ENCODE data around the gene MYCBPAP. TPM values are rescaled to one million over a fixed set of nuclear protein-coding genes. Genes with fewer than 3 reads are reported as not detected.

MYCBPAP gene
- total and polyA plus RNA-seq, 2 donors from 2014 or later, result 0.72 to 2.9 TPM

DNA sequence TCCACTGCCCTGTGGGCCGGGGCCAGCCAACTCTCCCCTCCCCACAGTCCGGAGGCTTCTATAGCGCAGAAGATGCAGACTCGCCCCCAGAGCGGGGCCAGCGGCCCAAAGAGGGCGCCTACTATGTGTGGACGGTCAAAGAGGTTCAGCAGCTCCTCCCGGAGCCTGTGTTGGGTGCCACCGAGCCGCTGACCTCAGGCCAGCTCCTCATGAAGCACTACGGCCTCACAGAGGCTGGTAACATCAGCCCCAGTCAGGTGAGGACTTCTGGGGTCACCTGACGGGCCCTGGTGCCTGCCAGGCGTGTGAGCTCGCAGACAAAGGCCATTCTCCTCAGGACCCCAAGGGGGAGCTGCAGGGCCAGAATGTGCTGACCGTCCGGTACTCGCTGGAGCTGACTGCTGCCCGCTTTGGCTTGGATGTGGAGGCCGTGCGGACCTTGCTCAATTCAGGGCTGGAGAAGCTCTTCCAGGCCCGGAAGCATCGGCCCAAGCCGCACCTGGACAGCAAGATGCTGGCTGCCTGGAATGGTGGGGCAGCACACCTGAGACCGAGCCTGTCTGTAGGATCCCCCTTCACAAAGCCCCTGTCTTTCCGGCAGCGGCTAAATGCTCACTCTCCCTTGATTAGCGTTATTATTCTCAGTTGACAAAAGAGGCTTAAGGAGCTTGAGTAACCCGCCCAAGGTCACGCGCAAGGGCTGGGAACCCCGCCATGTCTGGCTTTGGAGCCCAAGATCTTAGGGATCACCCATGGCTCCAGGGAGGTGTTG is 42.6 kb downstream of the MYCBPAP start:
- FAIRE-seq (no peak), DNase-seq (peak; percentile 91 to 95 (median 94))

GRCh38 chr17:50551433-50551815 is 43.2 kb downstream of the MYCBPAP start:
- intact Hi-C loops (cut with DNase I), result loop anchor here (10.0 kb wide), 1 partner anchor 123 kb away; no protein-coding TSS in a partner anchor

More for the DNA sequence above, 42.6 kb downstream of the MYCBPAP start:
- no peak overlapping the region for H3K4me3 ChIP-seq (ENCODE audit: low read length in 3 of 3)
- peaks cover 0 to 9% (median 4%) of the 10 kb centered on the region in 3 donors for H3K4me1 ChIP-seq (ENCODE audit: control insufficient read depth in 2 of 3, insufficient read depth in 2 of 3, low read depth in 1 of 3, low read length in 3 of 3)
- TF ChIP-seq, protein P1, sequence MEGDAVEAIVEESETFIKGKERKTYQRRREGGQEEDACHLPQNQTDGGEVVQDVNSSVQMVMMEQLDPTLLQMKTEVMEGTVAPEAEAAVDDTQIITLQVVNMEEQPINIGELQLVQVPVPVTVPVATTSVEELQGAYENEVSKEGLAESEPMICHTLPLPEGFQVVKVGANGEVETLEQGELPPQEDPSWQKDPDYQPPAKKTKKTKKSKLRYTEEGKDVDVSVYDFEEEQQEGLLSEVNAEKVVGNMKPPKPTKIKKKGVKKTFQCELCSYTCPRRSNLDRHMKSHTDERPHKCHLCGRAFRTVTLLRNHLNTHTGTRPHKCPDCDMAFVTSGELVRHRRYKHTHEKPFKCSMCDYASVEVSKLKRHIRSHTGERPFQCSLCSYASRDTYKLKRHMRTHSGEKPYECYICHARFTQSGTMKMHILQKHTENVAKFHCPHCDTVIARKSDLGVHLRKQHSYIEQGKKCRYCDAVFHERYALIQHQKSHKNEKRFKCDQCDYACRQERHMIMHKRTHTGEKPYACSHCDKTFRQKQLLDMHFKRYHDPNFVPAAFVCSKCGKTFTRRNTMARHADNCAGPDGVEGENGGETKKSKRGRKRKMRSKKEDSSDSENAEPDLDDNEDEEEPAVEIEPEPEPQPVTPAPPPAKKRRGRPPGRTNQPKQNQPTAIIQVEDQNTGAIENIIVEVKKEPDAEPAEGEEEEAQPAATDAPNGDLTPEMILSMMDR (IDR thresholded peaks at IDR 0.05; ENCODE audit: borderline replicate concordance, extremely low read depth, insufficient read depth), result peak; percentile 90
- intact Hi-C loops (cut with DNase I), result loop anchor here (10.0 kb wide), 1 partner anchor 124 kb away; no protein-coding TSS in a partner anchor
- no peak overlapping the region for H3K9ac ChIP-seq (ENCODE audit: low read length in 3 of 3)
- no peaks in the 10 kb centered on the region for H3K27me3 ChIP-seq (ENCODE audit: control insufficient read depth, insufficient read depth, low read length)
- no peak overlapping the region for H3K27ac ChIP-seq (ENCODE audit: low read depth in 2 of 2, low read length in 2 of 2)
- H3K36me3 ChIP-seq (ENCODE audit: control insufficient read depth in 2 of 3, insufficient read depth in 3 of 3, low read length in 3 of 3), result peaks cover 0 to 15% (median 4%) of the 10 kb centered on the region in 3 donors
- H3K9me3 ChIP-seq (ENCODE audit: control insufficient read depth in 2 of 3, insufficient read depth in 1 of 3, low read length in 3 of 3), result no peaks in the 10 kb centered on the region

DNA sequence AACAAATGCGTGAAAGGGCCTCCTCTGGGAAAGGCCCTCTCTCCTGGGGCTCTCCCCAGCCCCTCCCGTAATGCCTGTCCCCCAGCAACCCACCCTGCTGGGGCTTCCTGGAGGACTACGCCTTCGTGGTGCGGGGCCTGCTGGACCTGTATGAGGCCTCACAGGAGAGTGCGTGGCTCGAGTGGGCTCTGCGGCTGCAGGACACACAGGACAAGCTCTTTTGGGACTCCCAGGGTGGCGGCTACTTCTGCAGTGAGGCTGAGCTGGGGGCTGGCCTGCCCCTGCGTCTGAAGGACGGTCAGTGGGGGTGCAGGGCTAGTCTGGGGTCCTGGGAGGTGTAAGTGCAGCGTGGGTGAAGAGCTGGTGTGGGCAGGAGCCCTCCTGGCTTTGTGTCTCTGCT is 43.6 kb downstream of the MYCBPAP start:
- Histone ChIP-seq H3K9me3 (ENCODE audit: control insufficient read depth in 2 of 3, insufficient read depth in 1 of 3, low read length in 3 of 3) (no peaks in the 10 kb centered on the region), H3K27me3 (ENCODE audit: control insufficient read depth, insufficient read depth, low read length) (no peaks in the 10 kb centered on the region), H3K4me3 (ENCODE audit: low read length in 3 of 3) (no peak overlapping the region), H3K27ac (ENCODE audit: low read depth in 2 of 2, low read length in 2 of 2) (no peak overlapping the region), H3K36me3 (ENCODE audit: control insufficient read depth in 2 of 3, insufficient read depth in 3 of 3, low read length in 3 of 3) (peaks cover 0 to 15% (median 4%) of the 10 kb centered on the region in 3 donors), H3K4me1 (ENCODE audit: control insufficient read depth in 2 of 3, insufficient read depth in 2 of 3, low read depth in 1 of 3, low read length in 3 of 3) (peaks cover 0 to 5% (median 4%) of the 10 kb centered on the region in 3 donors), H3K9ac (ENCODE audit: low read length in 3 of 3) (no peak overlapping the region)
- FAIRE-seq, result no peak
- TF ChIP-seq, protein P1 (IDR thresholded peaks at IDR 0.05; ENCODE audit: borderline replicate concordance, extremely low read depth, insufficient read depth), result no peak
- intact Hi-C loops (cut with DNase I), result loop anchor here (10.0 kb wide), 1 partner anchor 123 kb away; no protein-coding TSS in a partner anchor
- no peak for DNase-seq

More at GRCh38 chr17:50551433-50551815, 43.2 kb downstream of the MYCBPAP start:
- TF ChIP-seq, protein P1 (IDR thresholded peaks at IDR 0.05; ENCODE audit: borderline replicate concordance, extremely low read depth, insufficient read depth), result no peak
- H3K27me3 ChIP-seq (ENCODE audit: control insufficient read depth, insufficient read depth, low read length), result no peaks in the 10 kb centered on the region
- FAIRE-seq (no peak), DNase-seq (peak in 1 of 5 donors; percentile 74)
- H3K9ac ChIP-seq (ENCODE audit: low read length in 3 of 3), result no peak overlapping the region
- H3K9me3 ChIP-seq (ENCODE audit: control insufficient read depth in 2 of 3, insufficient read depth in 1 of 3, low read length in 3 of 3), result no peaks in the 10 kb centered on the region
- peaks cover 0 to 9% (median 4%) of the 10 kb centered on the region in 3 donors for H3K4me1 ChIP-seq (ENCODE audit: control insufficient read depth in 2 of 3, insufficient read depth in 2 of 3, low read depth in 1 of 3, low read length in 3 of 3)
- peaks cover 0 to 15% (median 4%) of the 10 kb centered on the region in 3 donors for H3K36me3 ChIP-seq (ENCODE audit: control insufficient read depth in 2 of 3, insufficient read depth in 3 of 3, low read length in 3 of 3)
- H3K27ac ChIP-seq (ENCODE audit: low read depth in 2 of 2, low read length in 2 of 2), result no peak overlapping the region
- H3K4me3 ChIP-seq (ENCODE audit: low read length in 3 of 3), result no peak overlapping the region

All from kidney (tissue), 14 donors.